ENCODE results near the gene TTLL6. TPM values are rescaled to one million over a fixed set of nuclear protein-coding genes. Genes with fewer than 3 reads are reported as not detected.
"Not testable (repeated sequence)": the region's sequence is repeated elsewhere in the genome, so short reads cannot be mapped to it uniquely, and the experiment has no call there.

The TTLL6 gene
- total and polyA plus RNA-seq, 2 experiments from 2014 or later, result 0.30 TPM; not detected in 1

DNA sequence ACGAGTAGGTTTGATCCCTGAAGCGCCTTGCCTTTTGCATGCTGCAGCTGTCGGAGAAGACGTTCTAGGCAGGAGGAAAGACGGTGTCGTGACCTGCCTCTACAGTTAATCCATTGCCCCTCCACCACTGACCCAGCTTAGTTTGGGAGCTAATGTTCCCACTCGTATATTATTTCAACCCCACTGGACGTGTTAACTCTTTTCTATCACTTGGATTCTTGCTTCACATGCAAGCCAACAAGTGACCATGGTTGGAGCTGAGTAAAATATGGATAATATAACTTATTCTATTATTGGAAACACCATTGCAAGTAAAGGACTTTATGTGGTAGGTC is 14.5 kb upstream of the TTLL6 start:
- Histone ChIP-seq H3K9me2 (replicated peaks; ENCODE audit: insufficient read depth) (no peaks in the 10 kb centered on the region), H3K9me3 (ENCODE audit: low read depth) (no peaks in the 10 kb centered on the region), H4K20me1 (ENCODE audit: insufficient read depth, poor library complexity, severe bottlenecking) (peaks cover 8% of the 10 kb centered on the region), H3K79me2 (peaks cover 53% of the 10 kb centered on the region), H3K4me2 (peak overlapping the region; percentile 95), H3K27me3 (no peaks in the 10 kb centered on the region), H3K27ac (peak overlapping the region; percentile 94), H3K36me3 (replicated peaks; ENCODE audit: insufficient read depth, low read depth) (no peaks in the 10 kb centered on the region), H3K4me3 (peak overlapping the region; percentile 79), H3K4me1 (ENCODE audit: insufficient read depth) (peaks cover 10% of the 10 kb centered on the region), H2AFZ (peak overlapping the region; percentile 77)
- no peak for DNase-seq (ENCODE audit: low spot score)
- no peak for TF ChIP-seq EZH2phosphoT487 (IDR thresholded peaks at IDR 0.05; ENCODE audit: low read depth, severe bottlenecking, unreplicated experiment)
- TF ChIP-seq EZH2 (IDR thresholded peaks at IDR 0.05; ENCODE audit: borderline replicate concordance), result no peak
- TF ChIP-seq CTCF (IDR thresholded peaks at IDR 0.05; ENCODE audit: poor library complexity), result no peak
- 6% methylated on average over 8 of the region's 8 CpGs for WGBS (ENCODE audit: low lambda C conversion rate, missing lambda C conversion rate)

DNA sequence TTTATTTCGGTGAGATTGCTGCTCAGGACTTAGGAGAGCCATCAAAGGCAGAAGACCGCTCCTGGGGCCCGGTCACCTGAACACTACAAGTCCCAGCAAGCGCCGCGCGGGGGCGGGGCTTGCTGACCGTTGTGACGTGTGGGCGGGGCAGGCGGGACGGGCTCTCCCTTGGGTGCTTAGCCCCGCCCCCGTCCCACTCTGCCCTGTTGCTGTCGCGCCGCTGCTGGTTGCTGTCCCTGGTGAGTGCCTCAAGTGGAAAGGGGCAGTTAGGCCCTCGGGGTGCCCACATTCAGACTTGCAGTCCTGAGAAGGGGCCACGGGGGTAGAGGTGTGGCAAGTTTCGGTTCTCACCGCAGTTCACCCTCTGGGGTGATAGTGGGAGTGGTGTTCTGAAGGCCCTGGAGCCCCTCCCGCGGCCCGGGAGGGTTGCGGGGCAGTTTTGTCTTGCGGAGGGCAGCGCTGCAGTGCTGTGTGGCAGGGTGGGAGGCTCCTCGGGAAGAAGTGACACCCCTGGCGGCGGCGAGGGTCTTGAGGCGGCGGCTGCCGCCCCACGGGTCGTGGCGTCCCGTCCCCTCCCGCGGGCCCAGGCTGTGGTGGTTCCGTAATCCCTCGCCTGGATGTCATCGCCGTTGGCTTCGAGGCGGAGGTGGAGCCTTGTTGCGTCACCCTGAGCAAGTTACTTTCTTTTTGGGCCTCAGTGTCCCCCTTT is 14.0 kb upstream of the TTLL6 start, which contains the start of gene CALCOCO2:
Gene CALCOCO2 (plus strand): TSS at position 196 of the 709 bp plus-strand sequence. CDS start 10,673 bp downstream, outside the sequence.
- no peaks in the 10 kb centered on the region for H3K27me3 ChIP-seq
- peak within 1 kb of the TSS; percentile 79 for H3K4me3 ChIP-seq
- H3K4me2 ChIP-seq, result peak within 1 kb of the TSS; percentile 95
- peak within 1 kb of the TSS; percentile 94 for H3K27ac ChIP-seq
- peak; percentile 98 for DNase-seq (ENCODE audit: low spot score)
- H3K9me3 ChIP-seq (ENCODE audit: low read depth), result no peaks in the 10 kb centered on the region
- H3K9me2 ChIP-seq (replicated peaks; ENCODE audit: insufficient read depth), result no peaks in the 10 kb centered on the region
- H3K36me3 ChIP-seq (replicated peaks; ENCODE audit: insufficient read depth, low read depth), result no peaks in the 10 kb centered on the region
- H3K79me2 ChIP-seq, result peaks cover 48% of the 10 kb centered on the region
- peak within 1 kb of the TSS; percentile 77 for H2AFZ ChIP-seq
- H3K4me1 ChIP-seq (ENCODE audit: insufficient read depth), result peaks cover 10% of the 10 kb centered on the region
- under 1% methylated on average over 48 of the region's 48 CpGs for WGBS (ENCODE audit: low lambda C conversion rate, missing lambda C conversion rate)
- TF ChIP-seq CTCF (IDR thresholded peaks at IDR 0.05; ENCODE audit: poor library complexity) (no peak), EZH2 (IDR thresholded peaks at IDR 0.05; ENCODE audit: borderline replicate concordance) (no peak), EZH2phosphoT487 (IDR thresholded peaks at IDR 0.05; ENCODE audit: low read depth, severe bottlenecking, unreplicated experiment) (no peak)
- H4K20me1 ChIP-seq (ENCODE audit: insufficient read depth, poor library complexity, severe bottlenecking), result peaks cover 8% of the 10 kb centered on the region

DNA sequence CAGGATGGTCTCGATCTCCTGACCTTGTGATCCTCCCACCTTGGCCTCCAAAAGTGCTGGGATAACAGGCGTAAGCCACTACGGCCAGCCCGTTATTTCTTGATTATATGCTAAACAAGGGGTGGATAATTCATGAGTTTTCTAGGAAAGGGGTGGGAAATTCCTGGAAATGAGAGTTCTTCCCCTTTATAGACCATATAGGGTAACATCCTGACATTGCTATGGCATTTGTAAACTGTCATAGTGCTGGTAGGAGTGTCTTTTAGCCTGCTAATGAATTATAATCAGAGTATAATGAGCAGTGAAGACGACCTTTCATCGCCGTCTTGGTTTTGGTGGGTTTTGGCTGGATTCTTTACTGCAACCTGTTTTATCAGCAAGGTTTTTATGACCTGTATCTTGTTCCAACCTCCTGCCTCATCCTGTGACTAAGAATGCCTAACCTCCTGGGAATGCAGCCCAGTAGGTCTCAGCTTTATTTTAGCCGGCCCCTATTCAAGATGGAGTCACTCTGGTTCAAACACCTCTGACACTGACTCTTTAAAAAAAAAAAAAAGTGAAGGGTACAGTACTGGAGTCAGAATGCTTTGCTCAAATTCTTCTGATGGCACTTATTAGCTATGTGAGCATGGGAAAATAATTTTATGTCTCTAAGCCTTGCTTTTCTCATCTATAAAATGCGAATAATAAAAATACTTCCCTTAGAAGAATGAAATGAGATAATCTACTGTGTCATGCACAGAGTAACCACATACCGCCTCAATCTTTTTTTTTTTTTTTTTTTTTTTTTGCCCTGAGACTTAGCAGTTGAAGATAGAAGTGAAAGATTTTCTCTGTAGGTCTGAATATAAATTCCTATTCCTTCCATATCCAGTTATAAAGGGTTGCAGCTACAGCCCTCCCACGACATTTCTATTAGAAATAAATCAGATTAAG is 8.7 kb upstream of the TTLL6 start:
- Histone ChIP-seq H2AFZ (no peak overlapping the region), H4K20me1 (ENCODE audit: insufficient read depth, poor library complexity, severe bottlenecking) (no peaks in the 10 kb centered on the region), H3K4me3 (no peak overlapping the region), H3K9me2 (replicated peaks; ENCODE audit: insufficient read depth) (no peaks in the 10 kb centered on the region), H3K27me3 (no peaks in the 10 kb centered on the region), H3K27ac (no peak overlapping the region), H3K4me2 (no peak overlapping the region), H3K9me3 (ENCODE audit: low read depth) (no peaks in the 10 kb centered on the region), H3K79me2 (no peaks in the 10 kb centered on the region), H3K4me1 (ENCODE audit: insufficient read depth) (no peaks in the 10 kb centered on the region), H3K36me3 (replicated peaks; ENCODE audit: insufficient read depth, low read depth) (no peaks in the 10 kb centered on the region)
- 77% methylated on average over 11 of the region's 11 CpGs for WGBS (ENCODE audit: low lambda C conversion rate, missing lambda C conversion rate)
- no peak for DNase-seq (ENCODE audit: low spot score)
- TF ChIP-seq EZH2 (IDR thresholded peaks at IDR 0.05; ENCODE audit: borderline replicate concordance) (no peak), CTCF (IDR thresholded peaks at IDR 0.05; ENCODE audit: poor library complexity) (no peak), EZH2phosphoT487 (IDR thresholded peaks at IDR 0.05; ENCODE audit: low read depth, severe bottlenecking, unreplicated experiment) (no peak)

- H4K20me1 ChIP-seq (ENCODE audit: insufficient read depth, poor library complexity, severe bottlenecking); H3K4me2 ChIP-seq; H3K27ac ChIP-seq; DNase-seq (ENCODE audit: low spot score); H3K9me3 ChIP-seq (ENCODE audit: low read depth); H3K36me3 ChIP-seq (replicated peaks; ENCODE audit: insufficient read depth, low read depth); H3K4me1 ChIP-seq (ENCODE audit: insufficient read depth); H3K9me2 ChIP-seq (replicated peaks; ENCODE audit: insufficient read depth); H3K4me3 ChIP-seq; H3K79me2 ChIP-seq; H2AFZ ChIP-seq; H3K27me3 ChIP-seq: not testable (repeated sequence)
- WGBS (ENCODE audit: low lambda C conversion rate, missing lambda C conversion rate), result 86% methylated on average over 6 of the region's 6 CpGs
Measured at GRCh38 chr17:48820936-48821335, 3.9 kb upstream of the TTLL6 start.
